Astrocyte (in vitro differentiated cells and primary cell): ENCODE results near the gene NLGN2. TPM values are rescaled to one million over a fixed set of nuclear protein-coding genes. Genes with fewer than 3 reads are reported as not detected.
A peak's percentile ranks its signal among the peaks of the same experiment; 100 is the strongest.
"Not testable (repeated sequence)": the region's sequence is repeated elsewhere in the genome, so short reads cannot be mapped to it uniquely, and the experiment has no call there.

Experiments
- DNase-seq: peaks from one replicate; pipeline ENCODE4 v3.0.0-alpha.2; 2010; ENCODE audit warnings: low read depth
- FAIRE-seq: peaks from 2 replicates; lab custom pipeline; 2011; peaks lifted over from hg19 to GRCh38; lab: Jason Lieb, UNC
- H2AFZ ChIP-seq: 2 replicates; pipeline ENCODE4 v1.6.0; 2012; ENCODE audit warnings: low read depth, low read length, inconsistent platforms
- H3K27ac ChIP-seq: 2 replicates; pipeline ENCODE4 v1.5.1; 2011; ENCODE audit warnings: low read depth, low read length, inconsistent platforms
- H3K27me3 ChIP-seq: 2 replicates; pipeline ENCODE4 v1.6.0; 2011; ENCODE audit warnings: low read length, inconsistent platforms; ENCODE audit not compliant: insufficient read depth
- H3K36me3 ChIP-seq: 2 replicates; pipeline ENCODE4 v1.5.1; 2011; ENCODE audit warnings: low read length, inconsistent platforms; ENCODE audit not compliant: insufficient read depth
- H3K4me1 ChIP-seq: 2 replicates; pipeline ENCODE4 v1.5.1; 2011; ENCODE audit warnings: low read length, inconsistent platforms; ENCODE audit not compliant: insufficient read depth
- H3K4me2 ChIP-seq: 2 replicates; pipeline ENCODE4 v1.6.0; 2012; ENCODE audit warnings: low read length, inconsistent platforms
- H3K4me3 ChIP-seq: 2 replicates; pipeline ENCODE4 v1.5.1; 2011; ENCODE audit warnings: low read depth, mild to moderate bottlenecking, low read length, inconsistent platforms; ENCODE audit not compliant: insufficient read depth
- H3K79me2 ChIP-seq: 2 replicates; pipeline ENCODE4 v1.6.0; 2012; ENCODE audit warnings: mild to moderate bottlenecking, low read length, inconsistent platforms; ENCODE audit not compliant: insufficient read depth
- H3K9ac ChIP-seq: 2 replicates; pipeline ENCODE4 v1.6.0; 2012; ENCODE audit warnings: mild to moderate bottlenecking, low read length, inconsistent platforms
- H3K9me3 ChIP-seq: 2 replicates; pipeline ENCODE4 v1.5.1; 2012; ENCODE audit warnings: low read depth, mild to moderate bottlenecking, low read length, inconsistent platforms; ENCODE audit not compliant: insufficient read depth
- H4K20me1 ChIP-seq: 2 replicates; pipeline ENCODE4 v1.6.0; 2012; ENCODE audit warnings: low read length, inconsistent platforms; ENCODE audit not compliant: insufficient read depth
- H3K27ac Mint-ChIP-seq: one replicate; pipeline ENCODE4 v1.8.0; 2021; ENCODE audit warnings: mild to moderate bottlenecking, mixed read lengths; ENCODE audit not compliant: unreplicated experiment
- H3K27me3 Mint-ChIP-seq: one replicate; pipeline ENCODE4 v1.8.0; 2021; ENCODE audit warnings: low read depth, mixed read lengths; ENCODE audit not compliant: unreplicated experiment
- H3K36me3 Mint-ChIP-seq: one replicate; pipeline ENCODE4 v1.8.0; 2021; ENCODE audit warnings: low read depth, mixed read lengths; ENCODE audit not compliant: unreplicated experiment
- H3K4me1 Mint-ChIP-seq: one replicate; pipeline ENCODE4 v1.8.0; 2021; ENCODE audit warnings: low read depth, mixed read lengths; ENCODE audit not compliant: unreplicated experiment
- H3K4me3 Mint-ChIP-seq: one replicate; pipeline ENCODE4 v1.8.0; 2021; ENCODE audit warnings: mild to moderate bottlenecking, moderate library complexity, mixed read lengths; ENCODE audit not compliant: unreplicated experiment
- H3K9me3 Mint-ChIP-seq: one replicate; pipeline ENCODE4 v1.8.0; 2021; ENCODE audit warnings: mild to moderate bottlenecking, mixed read lengths; ENCODE audit not compliant: unreplicated experiment
- EZH2 ChIP-seq: IDR thresholded peaks from 2 replicates; pipeline ENCODE4 v1.6.1; 2012; ENCODE audit warnings: mild to moderate bottlenecking, low read length, inconsistent platforms; ENCODE audit not compliant: insufficient read depth
- total RNA-seq: library from RNA; stranded (reverse); gene quantifications from 2 replicates; pipeline ENCODE4 v1.2.1, GENCODE V29; 2021
- TF ChIP-seq, protein P1 (sequence below): IDR thresholded peaks from 2 replicates; pipeline ENCODE4 v1.5.1; 2011; ENCODE audit warnings: low read depth, mild to moderate bottlenecking, inconsistent platforms, low read length, moderate library complexity; ENCODE audit not compliant: insufficient read depth

NLGN2 gene
- total RNA-seq, 1 donor from 2014 or later = 77.3 TPM

DNA sequence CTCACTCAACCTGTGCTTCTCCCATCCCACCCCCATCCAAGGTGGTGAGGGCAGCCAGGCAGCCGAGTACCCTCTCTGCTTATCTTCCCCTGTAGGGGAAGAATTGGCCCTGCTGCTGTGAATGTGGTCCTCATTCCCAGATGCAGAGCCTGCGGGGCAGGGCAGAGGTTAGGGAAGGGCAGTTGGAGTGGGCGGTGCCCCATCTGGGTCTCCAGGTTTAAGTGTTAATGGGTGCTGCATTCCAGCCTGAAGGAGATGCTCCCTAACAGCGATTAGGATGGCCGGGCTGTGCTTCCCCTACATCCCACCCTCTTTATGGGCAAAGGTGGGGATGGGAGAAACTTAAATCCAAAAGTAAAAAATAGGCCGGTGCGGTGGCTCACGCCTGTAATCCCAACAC, 40.6 kb upstream of the NLGN2 start:
- H3K4me2 ChIP-seq = no peak overlapping the region
- no peak for TF ChIP-seq EZH2
- TF ChIP-seq, protein P1, sequence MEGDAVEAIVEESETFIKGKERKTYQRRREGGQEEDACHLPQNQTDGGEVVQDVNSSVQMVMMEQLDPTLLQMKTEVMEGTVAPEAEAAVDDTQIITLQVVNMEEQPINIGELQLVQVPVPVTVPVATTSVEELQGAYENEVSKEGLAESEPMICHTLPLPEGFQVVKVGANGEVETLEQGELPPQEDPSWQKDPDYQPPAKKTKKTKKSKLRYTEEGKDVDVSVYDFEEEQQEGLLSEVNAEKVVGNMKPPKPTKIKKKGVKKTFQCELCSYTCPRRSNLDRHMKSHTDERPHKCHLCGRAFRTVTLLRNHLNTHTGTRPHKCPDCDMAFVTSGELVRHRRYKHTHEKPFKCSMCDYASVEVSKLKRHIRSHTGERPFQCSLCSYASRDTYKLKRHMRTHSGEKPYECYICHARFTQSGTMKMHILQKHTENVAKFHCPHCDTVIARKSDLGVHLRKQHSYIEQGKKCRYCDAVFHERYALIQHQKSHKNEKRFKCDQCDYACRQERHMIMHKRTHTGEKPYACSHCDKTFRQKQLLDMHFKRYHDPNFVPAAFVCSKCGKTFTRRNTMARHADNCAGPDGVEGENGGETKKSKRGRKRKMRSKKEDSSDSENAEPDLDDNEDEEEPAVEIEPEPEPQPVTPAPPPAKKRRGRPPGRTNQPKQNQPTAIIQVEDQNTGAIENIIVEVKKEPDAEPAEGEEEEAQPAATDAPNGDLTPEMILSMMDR = no peak
- no peaks in the 10 kb centered on the region for H3K9me3 ChIP-seq
- H3K9me3 Mint-ChIP-seq = no peaks in the 10 kb centered on the region
- FAIRE-seq (no peak), DNase-seq (no peak)
- H3K27me3 ChIP-seq = peaks cover 2% of the 10 kb centered on the region
- no peak overlapping the region for H3K4me3 ChIP-seq
- peaks cover 21% of the 10 kb centered on the region for H3K27me3 Mint-ChIP-seq
- no peaks in the 10 kb centered on the region for H3K4me1 ChIP-seq
- H4K20me1 ChIP-seq = no peaks in the 10 kb centered on the region
- H3K36me3 Mint-ChIP-seq = no peaks in the 10 kb centered on the region
- H3K9ac ChIP-seq = no peak overlapping the region
- H3K79me2 ChIP-seq = no peaks in the 10 kb centered on the region
- no peak overlapping the region for H3K27ac ChIP-seq
- no peaks in the 10 kb centered on the region for H3K36me3 ChIP-seq
- H2AFZ ChIP-seq = no peak overlapping the region
- H3K4me3 Mint-ChIP-seq = no peak overlapping the region
- no peak overlapping the region for H3K27ac Mint-ChIP-seq
- H3K4me1 Mint-ChIP-seq = peaks cover 1% of the 10 kb centered on the region

DNA sequence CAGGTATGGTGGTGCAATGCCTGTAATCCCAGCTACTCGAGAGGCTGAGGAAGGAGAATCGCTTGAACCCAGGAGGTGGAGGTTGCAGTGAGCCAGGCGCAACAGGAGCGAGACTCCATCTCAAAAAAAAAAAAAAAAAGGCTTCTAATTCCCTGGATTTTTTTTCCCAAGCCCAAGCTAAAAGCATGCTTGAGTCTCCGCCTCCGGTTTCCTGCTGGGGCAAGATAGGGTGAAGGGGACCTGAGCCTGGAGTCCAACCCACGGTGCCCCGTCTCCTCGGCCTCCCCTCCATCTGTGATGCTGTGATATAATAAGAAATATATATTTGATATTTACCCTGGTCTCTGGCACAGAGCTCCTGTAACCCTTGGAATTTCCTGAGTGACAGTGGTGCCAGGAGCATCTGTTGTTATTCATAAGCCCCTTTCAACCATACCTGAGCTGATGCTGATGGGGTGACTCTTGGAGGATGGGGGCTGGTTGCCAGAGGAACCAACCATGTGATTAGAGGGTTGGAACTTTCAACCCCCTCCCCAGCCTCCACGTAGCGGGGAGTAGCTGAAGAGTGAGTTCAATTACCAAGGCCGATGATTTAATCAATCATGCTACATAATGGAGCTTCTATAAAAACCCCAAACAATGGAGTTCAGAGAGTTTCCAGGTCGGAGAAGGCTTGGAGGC, 39.6 kb upstream of the NLGN2 start:
- DNase-seq = no peak
- no peak for TF ChIP-seq EZH2
- TF ChIP-seq, protein P1 = no peak
- H3K27ac Mint-ChIP-seq = no peak overlapping the region
- Histone ChIP-seq H3K4me2 (no peak overlapping the region), H3K4me3 (no peak overlapping the region), H4K20me1 (no peaks in the 10 kb centered on the region), H3K79me2 (no peaks in the 10 kb centered on the region), H2AFZ (no peak overlapping the region), H3K27ac (no peak overlapping the region), H3K27me3 (peaks cover 2% of the 10 kb centered on the region), H3K9me3 (no peaks in the 10 kb centered on the region), H3K36me3 (no peaks in the 10 kb centered on the region), H3K4me1 (no peaks in the 10 kb centered on the region), H3K9ac (no peak overlapping the region)
- FAIRE-seq = no peak
- H3K4me1 Mint-ChIP-seq = peaks cover 1% of the 10 kb centered on the region
- no peaks in the 10 kb centered on the region for H3K9me3 Mint-ChIP-seq
- H3K36me3 Mint-ChIP-seq = no peaks in the 10 kb centered on the region
- H3K4me3 Mint-ChIP-seq = peak overlapping the region; percentile 45
- H3K27me3 Mint-ChIP-seq = peaks cover 21% of the 10 kb centered on the region

DNA sequence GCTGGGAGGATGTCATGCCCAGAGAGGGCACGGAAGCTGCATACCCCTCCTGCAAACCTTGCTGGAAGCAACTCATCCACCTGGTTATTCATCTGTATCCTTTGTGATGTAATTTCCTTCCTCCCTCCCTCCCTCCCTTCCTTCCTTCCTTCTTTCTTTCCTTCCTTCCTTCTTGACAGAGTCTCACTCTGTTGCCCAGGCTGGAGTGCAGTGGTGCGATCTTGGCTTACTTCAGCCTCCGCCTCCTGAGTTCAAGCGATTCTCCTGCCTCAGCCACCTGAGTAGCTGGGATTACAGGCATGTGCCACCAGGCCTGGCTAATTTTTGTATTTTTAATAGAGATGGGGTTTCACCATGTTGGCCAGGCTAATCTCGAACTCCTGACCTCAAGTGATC, 39.0 kb upstream of the NLGN2 start:
- H2AFZ ChIP-seq, H3K27ac ChIP-seq, H3K79me2 ChIP-seq, H3K4me1 ChIP-seq, H3K9me3 Mint-ChIP-seq, H3K4me1 Mint-ChIP-seq, H3K27me3 ChIP-seq, H3K9me3 ChIP-seq, H3K9ac ChIP-seq, DNase-seq, H3K36me3 Mint-ChIP-seq, H4K20me1 ChIP-seq, H3K4me2 ChIP-seq, H3K4me3 ChIP-seq, H3K4me3 Mint-ChIP-seq, H3K27ac Mint-ChIP-seq, FAIRE-seq, H3K36me3 ChIP-seq: not testable (repeated sequence)
- peaks cover 21% of the 10 kb centered on the region for H3K27me3 Mint-ChIP-seq
